ENCODE results near the gene ZBTB2.

GRCh38 chr6:151358475-151358874, 32.9 kb downstream of the ZBTB2 start:
- no peak for TF ChIP-seq PATZ1 (CRISPR knock-in tag; IDR thresholded peaks at IDR 0.05; ENCODE audit: borderline replicate concordance)
- no peak for TF ChIP-seq GLIS3 (CRISPR knock-in tag; IDR thresholded peaks at IDR 0.05)
- no peak for TF ChIP-seq RARB (CRISPR knock-in tag; IDR thresholded peaks at IDR 0.05)

Data from SK-N-SH treated with all-trans-retinoic acid at 6 μM for 48 hours (cell line).